ENCODE results near the gene SNAPC2.
A peak's percentile ranks its signal among the peaks of the same experiment; 100 is the strongest.

Gene SNAPC2, protein sequence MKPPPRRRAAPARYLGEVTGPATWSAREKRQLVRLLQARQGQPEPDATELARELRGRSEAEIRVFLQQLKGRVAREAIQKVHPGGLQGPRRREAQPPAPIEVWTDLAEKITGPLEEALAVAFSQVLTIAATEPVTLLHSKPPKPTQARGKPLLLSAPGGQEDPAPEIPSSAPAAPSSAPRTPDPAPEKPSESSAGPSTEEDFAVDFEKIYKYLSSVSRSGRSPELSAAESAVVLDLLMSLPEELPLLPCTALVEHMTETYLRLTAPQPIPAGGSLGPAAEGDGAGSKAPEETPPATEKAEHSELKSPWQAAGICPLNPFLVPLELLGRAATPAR

DNA sequence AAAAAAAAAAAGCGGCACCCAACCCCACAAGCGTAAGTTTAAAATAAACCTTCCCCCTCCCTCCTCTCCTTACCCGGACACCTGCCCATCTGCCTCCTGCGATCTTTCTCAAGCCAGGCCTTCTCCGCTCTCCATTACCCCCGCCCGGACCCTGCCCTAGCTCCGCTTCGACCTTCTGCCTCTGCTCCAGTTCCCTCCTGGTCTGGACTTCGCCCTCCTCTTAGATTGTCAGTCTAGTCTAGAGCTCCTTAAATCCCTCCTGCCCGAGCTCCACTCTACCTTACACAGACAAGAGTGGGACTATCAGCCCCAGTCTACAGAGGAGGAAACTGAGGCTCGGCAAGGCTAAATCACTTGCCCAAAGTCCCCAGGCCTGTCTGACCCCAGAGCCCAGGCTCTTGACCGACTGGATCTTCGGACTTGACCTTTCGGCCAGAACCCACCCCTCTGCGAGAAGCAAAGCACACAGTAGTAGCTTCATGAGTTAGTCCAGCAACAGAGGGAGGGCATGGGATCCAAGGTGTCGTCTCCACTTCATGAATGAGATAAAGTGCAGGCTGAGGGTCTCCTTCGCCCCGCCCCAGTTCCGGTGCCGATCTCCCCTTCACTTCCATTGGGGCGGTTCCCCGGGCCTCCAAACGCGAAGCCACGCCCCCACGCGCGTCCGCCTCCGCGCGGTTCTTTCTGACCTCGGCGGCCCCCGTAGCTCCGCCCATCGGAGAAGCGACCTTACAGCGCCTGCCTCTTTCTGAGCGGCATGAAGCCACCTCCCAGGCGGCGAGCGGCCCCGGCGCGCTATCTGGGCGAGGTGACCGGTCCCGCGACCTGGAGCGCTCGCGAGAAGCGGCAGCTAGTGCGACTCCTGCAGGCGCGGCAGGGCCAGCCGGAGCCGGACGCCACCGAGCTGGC is at the start of gene SNAPC2:
Gene SNAPC2 (plus strand): TSS at position 729 of the 909 bp plus-strand sequence. CDS start 29 bp downstream, at position 758.
- H3K4me3 ChIP-seq (ENCODE audit: low read depth, low read length) = peak within 1 kb of the TSS; percentile 53
- no peak for TF ChIP-seq CTCF (IDR thresholded peaks at IDR 0.05; ENCODE audit: insufficient read depth, low read depth, low read length, missing control alignments)

GRCh38 chr19:7870571-7871436 is 49.3 kb upstream of the SNAPC2 start:
- DNase-seq (ENCODE audit: low read depth) = peak; percentile 88
- TF ChIP-seq CTCF (IDR thresholded peaks at IDR 0.05; ENCODE audit: insufficient read depth, low read depth, low read length, missing control alignments) = no peak

More for the DNA sequence above, at the start of gene SNAPC2:
- DNase-seq (ENCODE audit: low read depth) = peak; percentile 97

GRCh38 chr19:7871437-7872305 is 48.5 kb upstream of the SNAPC2 start:
- TF ChIP-seq CTCF (IDR thresholded peaks at IDR 0.05; ENCODE audit: insufficient read depth, low read depth, low read length, missing control alignments) = no peak
- peak; percentile 91 for DNase-seq (ENCODE audit: low read depth)
- H3K4me3 ChIP-seq (ENCODE audit: low read depth, low read length) = no peak overlapping the region

More at GRCh38 chr19:7870571-7871436, 49.3 kb upstream of the SNAPC2 start:
- H3K4me3 ChIP-seq (ENCODE audit: low read depth, low read length) = no peak overlapping the region

- TF ChIP-seq CTCF (IDR thresholded peaks at IDR 0.05; ENCODE audit: insufficient read depth, low read depth, low read length, missing control alignments) = no peak
- no peak for DNase-seq (ENCODE audit: low read depth)
- H3K4me3 ChIP-seq (ENCODE audit: low read depth, low read length) = no peak overlapping the region
Observed at GRCh38 chr19:7872306-7873204, 47.6 kb upstream of the SNAPC2 start.

DNA sequence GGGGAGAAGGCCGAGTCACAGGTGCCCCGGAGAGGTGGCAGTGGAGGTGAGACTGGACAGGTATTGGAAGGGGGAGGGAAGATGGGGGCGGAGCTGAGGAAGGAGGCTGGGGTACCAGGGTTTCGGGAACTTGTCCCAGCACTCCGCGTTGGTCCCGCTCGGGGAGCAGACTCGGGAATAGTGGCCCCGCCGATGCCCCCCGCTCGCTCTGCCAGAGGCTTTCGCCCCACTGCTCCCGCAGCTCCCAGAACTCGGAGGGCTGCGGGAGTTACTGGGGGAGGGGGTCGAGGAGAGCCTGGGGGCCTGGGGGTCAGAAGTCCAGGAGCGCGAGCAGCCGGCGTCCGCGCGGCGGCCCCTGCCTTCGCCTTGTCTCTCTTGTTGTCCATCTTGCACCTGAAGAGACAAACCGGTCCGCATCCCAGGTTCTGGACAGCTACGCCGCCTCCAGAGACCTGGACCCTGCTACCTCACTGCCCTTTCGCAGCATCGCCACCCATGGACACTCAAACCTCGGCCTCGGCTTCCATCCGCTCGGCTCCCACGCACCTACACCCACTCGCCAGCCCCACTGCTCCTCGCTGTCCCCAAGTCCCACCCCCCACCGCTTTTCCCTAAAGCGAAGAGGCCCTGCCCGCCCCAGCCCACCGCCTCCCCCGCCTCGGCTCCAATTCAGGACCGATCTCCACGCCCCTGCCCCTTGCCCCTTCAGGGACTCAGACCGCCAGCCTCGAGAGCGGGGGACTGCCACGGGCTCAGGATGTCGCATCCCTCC is 46.6 kb upstream of the SNAPC2 start:
- DNase-seq (ENCODE audit: low read depth) = no peak
- no peak for TF ChIP-seq CTCF (IDR thresholded peaks at IDR 0.05; ENCODE audit: insufficient read depth, low read depth, low read length, missing control alignments)
- no peak overlapping the region for H3K4me3 ChIP-seq (ENCODE audit: low read depth, low read length)
